SIG-M5 (cell line): ENCODE measurements around the gene CA9.
A peak's percentile ranks its signal among the peaks of the same experiment; 100 is the strongest.
"Not testable (repeated sequence)": the region's sequence is repeated elsewhere in the genome, so short reads cannot be mapped to it uniquely, and the experiment has no call there.

Experiments
- DNase-seq: peaks from one replicate; lab custom pipeline; 2025; lab: John Stamatoyannopoulos, UW

Gene CA9

GRCh38 chr9:35673132-35674024 is at the start of gene CA9:
Gene CA9 (plus strand): TSS chr9:35673928. CDS start chr9:35673960, 32 bp downstream.
- no peak for DNase-seq

GRCh38 chr9:35627575-35627974 is 46.2 kb upstream of the CA9 start:
- DNase-seq = no peak

GRCh38 chr9:35628389-35628991 is 45.2 kb upstream of the CA9 start:
- no peak for DNase-seq

- no peak for DNase-seq
Observed at GRCh38 chr9:35629597-35629996, 44.1 kb upstream of the CA9 start.

- no peak for DNase-seq
Observed at GRCh38 chr9:35635730-35636129, 38.0 kb upstream of the CA9 start.

GRCh38 chr9:35636135-35636876 is 37.4 kb upstream of the CA9 start:
- no peak for DNase-seq

- DNase-seq = not testable (repeated sequence)
Observed at GRCh38 chr9:35636877-35637246, 36.9 kb upstream of the CA9 start.

GRCh38 chr9:35637427-35637955 is 36.2 kb upstream of the CA9 start:
- DNase-seq = not testable (repeated sequence)

- DNase-seq = not testable (repeated sequence)
Observed at GRCh38 chr9:35638751-35639150, 35.0 kb upstream of the CA9 start.

GRCh38 chr9:35639225-35639624 is 34.5 kb upstream of the CA9 start:
- not testable (repeated sequence) for DNase-seq

GRCh38 chr9:35639631-35640030 is 34.1 kb upstream of the CA9 start:
- no peak for DNase-seq

- DNase-seq = not testable (repeated sequence)
Observed at GRCh38 chr9:35640431-35640830, 33.3 kb upstream of the CA9 start.

- DNase-seq = not testable (repeated sequence)
Observed at GRCh38 chr9:35641478-35641877, 32.2 kb upstream of the CA9 start.

GRCh38 chr9:35643046-35643445 is 30.7 kb upstream of the CA9 start:
- no peak for DNase-seq

GRCh38 chr9:35645736-35646135 is 28.0 kb upstream of the CA9 start:
- DNase-seq = not testable (repeated sequence)

- DNase-seq = no peak
Observed at GRCh38 chr9:35646153-35646532, 27.6 kb upstream of the CA9 start.

- DNase-seq = peak; percentile 41
Observed at GRCh38 chr9:35646533-35647265, 27.0 kb upstream of the CA9 start.

GRCh38 chr9:35649431-35650340 is 24.0 kb upstream of the CA9 start:
- peak; percentile 2 for DNase-seq

GRCh38 chr9:35650341-35651158 is 23.2 kb upstream of the CA9 start, which contains the start of gene SIT1:
Gene SIT1 (minus strand): TSS chr9:35650931. CDS start chr9:35650853, 78 bp downstream.
- no peak for DNase-seq
